Body of pancreas (tissue), 4 donors: Measurements from ENCODE around the gene RBM20. TPM values are rescaled to one million over a fixed set of nuclear protein-coding genes. Genes with fewer than 3 reads are reported as not detected.

ENCODE experiments used
- ATAC-seq: fragments of 150-250 bp; one replicate; pipeline ENCODE4 v1.9.1; 2016
- DNase-seq, 4 donors: peaks; one replicate each; pipeline ENCODE4 v3.0.0-alpha.2; 2019
- H3K27ac ChIP-seq, 4 donors: fragments of 200-600 bp; sonication (generic); 1 replicate in 3 of 4; 2 replicates in 1 of 4; pipeline versions ENCODE4 v1.5.1 to v1.6.1; 2016 to 2019; ENCODE audit warnings: mild to moderate bottlenecking in 1 of 4, mixed read lengths in 1 of 4, moderate library complexity in 1 of 4
- H3K27me3 ChIP-seq, 2 donors: fragments of 200-600 bp; sonication (generic); one replicate each; pipeline ENCODE4 v1.6.0; 2016; ENCODE audit warnings: mild to moderate bottlenecking in 1 of 2
- H3K36me3 ChIP-seq, 2 donors: fragments of 200-600 bp; sonication (generic); replicated peaks in 1 of 2; 2 replicates each; pipeline ENCODE4 v1.5.1; 2016; ENCODE audit warnings: low read depth in 2 of 2; ENCODE audit not compliant: insufficient read depth in 1 of 2
- H3K4me1 ChIP-seq: fragments of 200-600 bp; sonication (generic); one replicate; pipeline ENCODE4 v1.6.0; 2016
- H3K4me3 ChIP-seq, 2 donors: fragments of 200-600 bp; sonication (generic); 1 replicate in 1 of 2; 2 replicates in 1 of 2; pipeline ENCODE4 v1.5.1; 2016 to 2019
- H3K9me3 ChIP-seq, 3 donors: fragments of 200-600 bp; sonication (generic); 1 replicate in 2 of 3; 2 replicates in 1 of 3; pipeline ENCODE4 v1.5.1; 2016
- CTCF ChIP-seq, 7 experiments: fragments of 450-650 bp in 4 of 7; fragments of 200-600 bp in 3 of 7; sonication (generic) in 3 of 7; IDR thresholded peaks; one replicate each; pipeline ENCODE4 v1.5.1; 2016 to 2019; ENCODE audit warnings: antibody characterized with exemption in 7 of 7
- POLR2A ChIP-seq, 3 donors: fragments of 450-650 bp; IDR thresholded peaks; one replicate each; pipeline ENCODE4 v1.6.1; 2016; ENCODE audit warnings: antibody characterized with exemption in 3 of 3, mild to moderate bottlenecking in 2 of 3
- WGBS, 2 donors: methylation state at CpG; one replicate each; pipeline ENCODE4 v1.1.5; 2017; 5-methylcytosine and 5-hydroxymethylcytosine counted together
- intact Hi-C: fragments of 100-400 bp; cut with DNase I; formaldehyde crosslinking; loops from one replicate; pipeline ENCODE4 v1.15.1; 2023
- total RNA-seq, 2 donors: library from RNA; depleted of rRNA; stranded (reverse); fragments of >200 nt; gene quantifications; one replicate each; pipeline ENCODE4 v1.1.0, GENCODE V29; 2016

RBM20 gene
- total RNA-seq, 2 donors from 2014 or later = 14.5 to 39.4 TPM

DNA sequence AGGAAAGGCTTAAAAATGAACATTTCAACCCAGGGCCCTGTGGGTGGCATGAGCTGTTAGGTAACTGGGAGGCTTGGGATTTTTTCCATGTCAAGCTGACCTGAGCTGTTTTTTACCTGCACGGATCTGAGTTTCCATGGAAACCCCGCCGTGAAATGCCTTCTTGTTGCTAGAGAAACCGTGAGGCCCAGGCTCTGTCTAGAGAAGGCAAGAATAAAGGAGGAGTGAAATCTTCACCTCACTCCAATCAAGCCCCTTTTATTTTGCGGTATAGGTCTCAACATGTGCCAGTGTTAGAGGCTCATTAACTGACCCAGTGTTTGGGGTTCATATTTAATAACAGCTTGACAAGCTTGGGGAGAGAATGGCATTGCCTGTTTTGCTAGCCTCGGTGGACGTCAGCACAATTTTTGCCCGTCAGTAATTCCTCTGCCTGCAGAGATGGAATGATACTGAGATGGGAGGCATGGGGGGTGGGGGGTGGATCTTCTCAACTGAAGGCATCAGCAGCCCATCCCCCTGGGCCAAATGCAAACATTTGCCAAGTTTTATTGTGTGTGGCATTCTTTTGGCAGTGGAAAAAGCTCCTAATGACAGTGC, 178.7 kb downstream of the RBM20 start:
- TF ChIP-seq POLR2A (IDR thresholded peaks at IDR 0.05) (no peak), CTCF (IDR thresholded peaks at IDR 0.05) (peak in 1 of 7 experiments; percentile 2)
- intact Hi-C loops = no loop called here
- Histone ChIP-seq H3K9me3 (no peaks in the 10 kb centered on the region), H3K36me3 (no peaks in the 10 kb centered on the region), H3K4me1 (peaks cover 71% of the 10 kb centered on the region), H3K4me3 (no peak overlapping the region), H3K27me3 (no peaks in the 10 kb centered on the region), H3K27ac (peak overlapping the region; percentile 34 to 85 (median 74))
- 36 to 38% methylated on average over 8 of the region's 8 CpGs for WGBS, 2 donors
- ATAC-seq = peak; percentile 65
- DNase-seq = peak; percentile 74 to 90 (median 82)

DNA sequence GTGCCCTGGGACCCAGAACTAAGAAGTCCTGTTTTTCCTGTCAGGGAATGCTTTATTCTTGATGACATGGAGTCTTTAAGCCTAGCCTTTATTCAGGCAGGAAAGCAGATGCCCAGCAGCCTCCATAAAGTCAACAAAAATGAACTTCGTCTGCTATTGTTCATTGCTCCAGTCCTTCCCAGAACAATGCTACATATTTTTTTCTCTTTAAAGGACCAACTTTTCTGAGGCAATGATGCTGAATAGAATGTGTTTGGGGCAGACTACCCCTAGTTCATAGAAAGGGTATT, 180.0 kb downstream of the RBM20 start:
- peak overlapping the region in 3 of 4 donors; percentile 74 to 85 (median 75) for H3K27ac ChIP-seq
- TF ChIP-seq CTCF (IDR thresholded peaks at IDR 0.05) (no peak), POLR2A (IDR thresholded peaks at IDR 0.05) (no peak)
- 28 to 31% methylated on average over 1 of the region's 1 CpG for WGBS, 2 donors
- H3K9me3 ChIP-seq = no peaks in the 10 kb centered on the region
- no peak overlapping the region for H3K4me3 ChIP-seq
- H3K36me3 ChIP-seq = no peaks in the 10 kb centered on the region
- intact Hi-C loops = no loop called here
- ATAC-seq (no peak), DNase-seq (no peak)
- H3K4me1 ChIP-seq = peaks cover 63% of the 10 kb centered on the region
- no peaks in the 10 kb centered on the region for H3K27me3 ChIP-seq

GRCh38 chr10:110824660-110825059, 180.5 kb downstream of the RBM20 start:
- TF ChIP-seq POLR2A (IDR thresholded peaks at IDR 0.05) = no peak
- TF ChIP-seq CTCF (IDR thresholded peaks at IDR 0.05) = no peak
- ATAC-seq = peak; percentile 45
- Histone ChIP-seq H3K4me3 (no peak overlapping the region), H3K27ac (peak overlapping the region in 2 of 4 donors; percentile 74 to 75), H3K9me3 (no peaks in the 10 kb centered on the region), H3K4me1 (peaks cover 58% of the 10 kb centered on the region), H3K36me3 (no peaks in the 10 kb centered on the region), H3K27me3 (no peaks in the 10 kb centered on the region)
- intact Hi-C loops = no loop called here
- DNase-seq = peak in 2 of 4 donors; percentile 41 to 50
- 41 to 46% methylated on average over 5 of the region's 5 CpGs for WGBS, 2 donors

DNA sequence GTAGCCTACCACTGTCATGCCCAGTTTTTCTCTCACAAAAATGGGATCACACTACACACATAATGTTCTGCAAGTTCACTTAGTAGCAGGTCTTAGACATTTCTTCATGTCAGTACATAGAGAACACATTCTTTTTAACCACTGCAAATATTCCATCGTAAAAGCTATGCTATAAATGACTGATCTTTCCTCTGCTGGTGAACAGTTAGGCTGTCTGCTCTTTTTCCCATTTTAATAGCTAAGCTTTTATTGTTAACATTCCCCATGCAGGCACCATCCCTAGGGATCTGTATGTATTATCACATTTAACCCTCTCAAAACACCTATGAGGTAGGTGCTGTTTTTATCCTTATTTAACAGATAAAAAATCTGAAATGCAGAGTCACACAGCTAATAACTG, 181.4 kb downstream of the RBM20 start:
- Histone ChIP-seq H3K4me3 (no peak overlapping the region), H3K27me3 (no peaks in the 10 kb centered on the region), H3K36me3 (no peaks in the 10 kb centered on the region), H3K27ac (no peak overlapping the region), H3K4me1 (peaks cover 49% of the 10 kb centered on the region), H3K9me3 (no peaks in the 10 kb centered on the region)
- DNase-seq = no peak
- intact Hi-C loops = no loop called here
- no peak for ATAC-seq
- WGBS, 2 donors = 55 to 71% methylated on average over 1 of the region's 1 CpG
- no peak for TF ChIP-seq CTCF (IDR thresholded peaks at IDR 0.05)
- TF ChIP-seq POLR2A (IDR thresholded peaks at IDR 0.05) = no peak

GRCh38 chr10:110827410-110827809, 183.3 kb downstream of the RBM20 start:
- H3K27ac ChIP-seq = no peak overlapping the region
- WGBS, 2 donors = 65 to 66% methylated on average over 4 of the region's 4 CpGs
- no peaks in the 10 kb centered on the region for H3K9me3 ChIP-seq
- DNase-seq (no peak), ATAC-seq (no peak)
- intact Hi-C loops = no loop called here
- no peaks in the 10 kb centered on the region for H3K36me3 ChIP-seq
- TF ChIP-seq POLR2A (IDR thresholded peaks at IDR 0.05) (no peak), CTCF (IDR thresholded peaks at IDR 0.05) (no peak)
- H3K4me3 ChIP-seq = no peak overlapping the region
- H3K27me3 ChIP-seq = no peaks in the 10 kb centered on the region
- H3K4me1 ChIP-seq = peaks cover 34% of the 10 kb centered on the region
